GM19023 (cell line): ENCODE data around the gene GRB10.

Source experiments
- ATAC-seq: cut with Tn5 transposase; IDR thresholded peaks from one replicate; pipeline ENCODE4 v1.9.1; 2021; ENCODE audit warnings: mild to moderate bottlenecking, moderate library complexity; ENCODE audit not compliant: unreplicated experiment

GRB10 gene

DNA sequence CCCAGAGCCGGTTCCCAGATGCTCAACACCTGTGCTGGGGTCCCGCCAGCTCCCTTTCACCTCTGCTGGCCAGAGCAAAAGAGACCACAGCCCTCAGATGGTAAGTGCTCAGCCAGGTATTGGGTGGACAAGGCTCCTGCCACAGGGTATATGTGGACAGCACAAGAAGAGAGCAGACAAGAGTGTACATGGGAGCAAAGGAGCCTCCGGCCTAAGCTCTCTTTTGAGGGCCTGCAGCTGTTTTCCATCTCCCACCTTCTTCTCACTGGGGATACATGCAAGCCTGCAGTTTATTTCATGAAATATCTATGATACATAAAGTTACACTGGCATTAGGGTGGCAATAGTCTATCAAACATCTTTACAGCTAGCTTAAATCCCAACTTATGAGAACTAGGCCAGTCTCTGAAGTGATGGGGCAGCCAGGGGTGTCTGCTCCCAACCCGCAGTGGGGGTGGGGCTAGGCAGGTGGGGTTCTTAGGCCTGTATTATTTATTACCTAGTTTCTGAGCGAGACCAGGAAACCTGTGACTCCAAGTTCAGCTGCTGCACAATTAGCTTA lies 167.1 kb downstream of the GRB10 start:
- ATAC-seq, result no peak

DNA sequence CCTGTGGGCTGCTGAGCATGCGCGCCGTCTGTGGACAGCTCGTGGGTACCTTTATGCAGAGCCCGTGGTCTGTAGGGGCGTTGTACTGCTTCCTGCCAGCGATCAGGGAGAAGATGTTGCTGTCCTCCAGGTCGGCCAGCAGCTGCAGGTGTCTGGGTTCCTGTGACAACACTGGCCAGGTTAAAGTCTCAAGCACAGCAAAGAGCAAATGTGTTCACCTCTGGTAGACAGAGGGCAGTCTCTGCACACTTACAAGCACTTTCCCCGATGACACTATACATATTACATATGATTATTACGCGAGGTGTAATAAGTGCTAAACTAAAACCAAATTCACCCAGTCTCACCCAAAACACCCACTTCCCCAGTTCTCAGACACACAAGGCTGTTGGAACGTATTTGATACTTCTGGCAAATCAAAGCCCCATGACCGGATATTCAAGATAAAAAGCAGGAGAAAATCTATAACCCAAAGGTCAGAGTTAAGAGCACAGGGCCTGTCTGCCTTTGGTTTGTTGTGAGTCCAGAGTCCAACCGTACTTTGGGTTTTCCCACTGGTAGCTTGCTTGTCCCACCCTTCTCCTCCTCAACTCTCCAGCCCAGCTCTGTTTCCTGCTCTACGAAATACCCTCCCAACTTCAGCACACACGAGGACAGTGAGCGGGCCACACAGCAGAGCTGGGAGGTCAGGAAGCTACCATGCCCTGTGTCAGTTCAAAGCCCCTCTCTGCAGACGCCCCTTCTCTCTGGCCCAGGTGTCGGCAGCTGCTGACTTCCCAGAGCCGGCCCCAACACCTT lies 167.8 kb downstream of the GRB10 start:
- no peak for ATAC-seq

DNA sequence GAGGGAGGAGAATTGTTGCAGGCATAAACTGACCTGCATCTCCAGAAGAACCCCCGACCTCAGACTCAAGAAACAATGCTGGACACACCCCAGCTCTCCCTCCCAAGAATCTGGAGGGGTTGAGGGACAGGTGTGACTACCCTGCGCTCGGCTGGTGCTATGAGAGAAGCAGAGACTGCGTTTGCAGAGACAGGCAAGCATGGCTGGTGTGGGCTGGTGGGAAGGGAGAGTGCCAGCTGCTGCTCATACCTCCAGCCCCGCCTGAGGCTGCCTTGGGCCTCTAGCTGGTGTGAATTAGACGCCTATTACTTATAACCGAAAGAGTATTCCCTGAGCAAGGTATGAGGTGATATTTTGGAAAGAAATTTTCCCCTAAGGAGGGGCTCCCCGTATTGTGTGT lies 169.2 kb downstream of the GRB10 start:
- no peak for ATAC-seq

DNA sequence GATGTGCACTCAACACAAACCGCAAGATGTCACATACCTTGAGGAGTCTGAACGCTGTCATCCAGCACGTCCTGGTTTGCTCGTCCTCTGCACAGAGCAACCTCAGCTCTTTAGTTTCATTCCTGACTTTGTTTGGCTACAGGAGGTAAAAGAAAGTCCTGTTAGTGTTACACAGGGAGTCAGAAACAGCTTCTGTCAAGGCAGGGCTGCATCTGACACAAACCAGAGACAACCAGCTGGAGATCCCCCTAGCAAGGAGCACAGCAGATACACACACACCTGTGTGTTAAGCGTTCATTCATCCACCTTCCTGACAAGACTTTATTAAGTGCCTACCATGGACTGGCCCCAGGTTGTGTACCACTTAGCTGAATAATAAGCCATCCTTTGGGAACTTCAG lies 170.0 kb downstream of the GRB10 start:
- ATAC-seq, result no peak

DNA sequence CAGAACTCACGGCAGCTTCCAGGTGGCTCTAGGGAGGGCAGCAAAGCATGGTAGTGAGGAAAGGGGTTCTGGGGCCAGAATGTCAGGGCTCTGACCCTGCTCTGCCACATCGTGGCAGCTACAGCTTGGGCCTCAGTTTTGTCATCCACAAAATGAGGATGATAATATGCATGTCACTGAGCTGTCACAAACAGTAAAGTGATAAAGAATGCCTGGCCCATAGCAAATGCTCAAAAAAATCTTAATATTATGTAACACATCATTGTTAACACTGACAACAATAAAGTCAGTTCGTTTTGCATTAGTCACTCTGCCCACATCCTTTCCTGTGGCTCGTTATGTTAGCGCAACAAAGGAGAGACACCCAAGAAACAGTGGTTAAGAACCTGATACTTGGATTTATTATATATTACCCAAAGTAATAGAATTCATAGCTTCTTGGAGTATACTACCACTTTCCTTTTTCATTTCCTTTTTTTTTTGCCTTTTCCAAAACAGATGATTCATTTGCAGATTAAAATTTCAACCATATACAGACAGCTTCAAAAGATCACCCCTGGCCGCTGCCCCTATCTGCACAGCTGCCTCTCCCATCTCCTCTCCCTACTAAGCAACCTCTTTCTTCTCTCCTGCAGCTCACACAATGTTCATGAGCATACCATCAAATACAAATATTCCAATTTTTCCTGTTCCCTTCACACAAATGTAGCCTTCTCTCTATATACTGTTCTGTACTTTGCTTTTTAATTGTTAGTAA lies 172.0 kb downstream of the GRB10 start:
- no peak for ATAC-seq

DNA sequence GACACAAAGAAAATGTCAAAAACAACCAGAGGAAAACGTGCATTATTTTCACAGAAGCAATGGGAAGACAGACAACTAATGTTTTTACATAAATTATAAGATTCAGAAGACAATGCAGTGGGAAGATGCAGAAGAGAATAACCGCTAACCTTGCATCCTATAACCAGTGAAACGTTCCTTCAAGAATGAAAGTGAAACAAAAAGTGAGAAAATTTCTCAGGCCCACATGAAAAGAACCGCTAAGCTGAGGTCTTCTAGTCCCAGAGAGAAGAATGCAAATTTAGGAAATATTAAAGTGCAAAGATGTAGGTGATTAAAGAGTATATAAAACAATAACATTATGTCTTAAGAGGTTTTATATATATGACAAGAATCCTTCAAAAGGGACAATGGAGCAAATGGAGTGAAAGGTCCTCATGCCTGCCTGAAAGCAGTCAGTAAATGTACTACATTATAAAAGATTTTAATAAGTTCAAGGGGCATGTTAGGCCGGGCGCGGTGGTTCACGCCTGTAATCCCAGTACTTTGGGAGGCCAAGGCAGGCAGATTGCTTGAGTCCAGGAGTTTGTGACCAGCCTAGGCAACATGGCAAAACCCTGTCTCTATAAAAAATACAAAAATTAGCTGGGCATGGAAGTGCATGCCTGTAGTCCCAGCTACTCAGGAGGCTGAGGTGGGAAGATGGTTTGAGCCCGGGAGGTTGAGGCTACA lies 174.3 kb downstream of the GRB10 start:
- no peak for ATAC-seq

DNA sequence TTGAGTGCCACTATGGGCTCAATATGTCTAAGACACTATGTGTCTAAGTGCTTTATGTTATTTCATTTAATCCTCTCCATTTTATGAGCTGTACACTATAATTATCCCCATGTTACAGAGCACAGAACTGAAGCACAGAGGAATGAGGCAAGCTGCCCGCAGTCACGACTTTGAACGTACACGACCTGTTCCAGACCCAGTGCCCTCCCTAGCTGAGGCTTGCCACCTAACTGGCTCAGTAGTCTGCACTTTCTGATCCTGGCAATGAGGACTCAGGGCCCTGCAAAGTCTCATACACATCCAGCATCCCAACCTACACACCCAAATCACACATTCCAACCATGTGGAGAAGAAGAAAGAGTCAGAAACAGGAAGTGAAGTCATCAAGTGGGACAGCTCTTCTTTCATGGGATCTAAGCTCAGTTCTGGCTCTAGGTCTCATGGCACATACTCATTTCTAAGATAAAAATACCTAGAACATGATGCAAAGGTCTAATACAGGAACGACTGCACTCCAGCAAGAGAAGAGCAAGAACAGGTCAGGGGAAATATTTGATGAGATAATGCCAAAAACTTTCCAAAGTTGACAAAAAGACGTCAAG lies 175.1 kb downstream of the GRB10 start:
- ATAC-seq, result no peak

DNA sequence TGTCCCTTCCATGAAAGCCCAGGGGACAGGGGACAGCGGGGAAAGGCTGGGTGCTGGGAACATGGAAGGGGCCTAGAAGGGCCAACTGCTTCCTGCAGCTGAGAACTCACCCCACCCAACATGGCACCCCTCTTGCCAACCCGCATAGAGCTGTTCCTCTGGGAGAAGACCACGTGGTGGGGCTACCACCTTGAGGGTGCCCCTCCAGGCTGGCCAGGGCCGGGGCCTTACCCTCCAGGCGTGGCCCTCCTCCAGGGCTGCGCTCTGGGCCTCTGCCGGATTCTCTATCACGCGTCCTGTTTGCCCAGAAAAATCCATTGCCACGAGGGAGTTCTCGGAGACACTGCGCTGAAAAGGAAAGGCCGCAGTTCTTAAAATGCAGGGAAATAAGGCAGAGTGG lies 177.6 kb downstream of the GRB10 start:
- ATAC-seq, result no peak

DNA sequence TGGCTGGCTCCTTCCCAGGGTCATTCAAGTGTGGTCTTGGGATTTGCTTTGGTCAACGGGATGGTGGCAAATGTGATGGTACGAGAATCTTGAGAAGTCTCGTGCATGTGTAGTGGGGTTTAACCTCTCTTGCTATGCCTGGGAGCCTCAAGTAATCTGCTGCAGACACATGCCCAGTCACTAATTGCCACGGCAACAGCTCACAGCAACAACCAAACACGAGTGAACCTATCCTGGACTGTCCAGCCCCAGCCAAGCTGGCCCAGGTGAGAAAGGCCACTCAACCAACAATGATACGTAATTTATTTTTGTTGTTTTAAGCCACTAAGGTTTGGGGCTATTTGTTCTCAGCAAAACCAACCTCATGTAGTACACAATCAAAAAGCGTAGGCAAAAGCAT lies 179.4 kb downstream of the GRB10 start:
- ATAC-seq, result no peak

DNA sequence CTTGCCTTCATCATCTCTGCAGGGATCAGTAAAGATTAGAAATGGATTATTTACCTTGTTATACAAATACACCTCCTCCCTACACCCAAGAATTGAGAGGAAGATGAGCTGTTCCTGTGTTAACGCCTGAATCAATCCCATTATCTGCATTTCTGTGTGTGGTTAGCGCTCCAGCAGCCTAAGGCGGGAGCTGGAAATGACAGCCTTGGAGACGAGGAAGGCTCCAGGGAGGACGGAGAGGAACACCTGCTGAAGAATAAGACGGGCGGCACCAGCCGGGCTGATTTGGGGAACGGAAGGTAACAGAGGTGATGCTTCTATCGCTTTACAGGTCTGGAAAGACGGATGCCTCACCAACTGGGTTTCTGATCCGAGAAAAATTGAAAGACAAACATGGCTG lies 183.3 kb downstream of the GRB10 start:
- no peak for ATAC-seq

DNA sequence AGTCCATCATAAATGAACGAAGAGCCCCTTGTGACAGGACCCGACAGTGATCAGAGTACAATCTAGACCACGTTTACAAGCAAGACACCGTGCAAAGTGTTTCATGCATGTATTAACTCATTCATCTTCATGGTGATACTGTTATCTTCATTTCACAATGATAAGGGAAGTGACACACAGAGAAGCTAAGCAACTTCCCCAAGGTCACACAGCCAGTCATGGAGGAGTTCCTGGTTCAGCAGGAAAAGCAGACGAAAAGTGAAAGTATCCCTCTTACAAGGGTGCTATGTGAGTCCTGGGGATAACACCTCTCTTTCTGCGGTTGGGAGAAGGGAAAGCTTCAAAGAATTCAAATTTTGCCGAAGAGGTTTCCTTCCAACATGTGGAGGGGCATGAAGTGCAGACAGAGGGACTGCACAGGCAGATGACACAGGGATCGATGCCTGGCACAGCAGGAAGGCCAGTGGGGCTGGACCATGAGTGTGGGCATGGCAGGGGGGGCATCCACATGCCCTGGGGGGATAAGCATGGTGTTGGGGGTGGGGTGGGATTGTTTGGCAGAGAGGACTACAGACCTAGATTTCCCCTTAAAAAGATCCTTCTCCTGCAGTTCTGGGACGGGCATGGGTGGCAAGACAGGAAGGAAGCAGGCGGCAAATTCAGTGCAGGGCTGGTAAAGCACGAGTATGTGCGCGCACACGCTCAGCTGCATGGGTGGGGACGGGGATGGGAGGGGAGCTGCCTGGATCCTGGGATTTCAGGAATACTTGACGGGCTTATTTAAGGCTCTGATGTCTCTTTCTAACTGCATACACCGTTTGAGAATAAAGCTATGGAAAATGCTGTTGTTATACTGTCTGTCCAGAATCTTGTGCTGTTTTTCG lies 184.0 kb downstream of the GRB10 start:
- ATAC-seq, result no peak

DNA sequence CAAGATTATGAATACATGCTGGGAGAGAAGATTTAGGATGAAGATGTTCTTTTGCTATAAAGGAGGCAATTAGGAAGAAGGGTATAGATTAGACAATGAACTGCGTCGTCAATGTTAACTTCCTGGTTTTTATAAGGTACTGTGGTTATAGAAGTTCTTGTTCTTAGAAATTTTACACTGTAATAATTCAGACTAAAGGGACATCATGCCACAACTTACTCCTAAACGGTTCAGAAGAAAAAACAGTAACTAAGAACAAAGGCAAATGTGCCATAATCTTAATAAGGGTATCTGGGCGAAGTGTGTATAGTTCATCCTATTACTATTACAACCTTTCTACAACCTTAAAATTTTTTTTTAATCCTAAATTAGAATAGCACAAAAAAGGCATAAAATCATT lies 186.2 kb downstream of the GRB10 start:
- ATAC-seq, result no peak

DNA sequence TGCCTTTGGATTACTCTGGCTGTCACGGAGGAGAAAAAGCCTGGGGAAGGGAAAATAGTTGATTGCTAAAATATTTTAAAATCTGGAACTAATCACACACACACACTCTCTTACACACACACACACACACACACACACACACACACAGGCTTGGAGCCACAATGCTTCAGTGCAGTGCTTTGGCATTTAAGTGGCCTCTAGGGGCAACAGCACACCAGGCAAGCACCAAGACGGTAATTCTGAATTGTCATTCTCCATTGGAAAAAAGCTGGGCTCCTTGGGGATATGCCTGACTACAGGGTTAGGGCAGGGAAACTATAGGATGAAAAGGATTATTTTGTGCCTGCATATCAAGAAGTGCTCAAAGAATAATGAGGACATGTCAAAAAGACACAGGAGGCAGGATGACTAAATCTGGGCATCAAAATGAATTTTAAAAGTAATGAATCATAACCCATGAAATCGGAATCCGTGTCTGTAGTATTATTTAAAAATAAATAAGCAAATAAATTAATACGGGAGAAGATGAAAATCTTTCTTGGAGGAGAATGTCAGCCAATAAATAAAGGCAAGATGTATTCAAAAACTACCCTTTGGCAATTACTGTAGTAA lies 187.1 kb downstream of the GRB10 start:
- peak; percentile 19 for ATAC-seq

DNA sequence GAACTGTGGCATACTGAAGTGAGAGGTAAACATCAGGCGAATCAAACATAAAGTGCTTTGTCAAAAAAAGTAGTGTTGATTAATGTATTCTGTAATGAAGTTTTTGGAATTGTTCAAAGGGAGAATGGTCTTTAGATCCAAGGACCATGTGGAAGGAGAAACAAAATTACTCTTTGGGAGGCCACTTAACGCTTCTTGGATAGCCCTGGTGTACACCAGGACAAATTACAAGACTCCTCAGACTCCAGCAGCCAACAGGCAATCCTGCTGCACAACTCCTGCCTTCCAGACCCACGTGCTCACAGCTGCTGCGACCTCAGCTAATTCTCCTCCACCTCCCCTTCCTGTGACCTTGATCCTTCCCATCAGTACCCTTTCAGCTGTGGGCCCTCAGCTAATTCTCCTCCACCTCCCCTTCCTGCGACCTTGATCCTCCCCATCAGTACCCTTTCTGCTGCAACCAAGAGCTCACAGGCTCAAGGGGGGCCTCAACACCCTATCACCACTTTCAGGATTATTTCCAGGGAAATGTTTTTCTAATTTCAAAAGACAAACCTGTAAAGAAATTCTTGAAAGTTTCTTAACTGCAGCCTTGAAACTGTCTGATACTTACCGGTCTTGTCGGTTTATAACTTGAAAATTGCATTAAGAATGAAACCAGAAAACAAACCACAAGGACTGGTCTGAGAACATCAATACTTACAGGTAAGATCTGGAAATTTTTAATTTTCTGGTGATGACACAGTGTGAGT lies 187.8 kb downstream of the GRB10 start:
- ATAC-seq, result peak; percentile 43

DNA sequence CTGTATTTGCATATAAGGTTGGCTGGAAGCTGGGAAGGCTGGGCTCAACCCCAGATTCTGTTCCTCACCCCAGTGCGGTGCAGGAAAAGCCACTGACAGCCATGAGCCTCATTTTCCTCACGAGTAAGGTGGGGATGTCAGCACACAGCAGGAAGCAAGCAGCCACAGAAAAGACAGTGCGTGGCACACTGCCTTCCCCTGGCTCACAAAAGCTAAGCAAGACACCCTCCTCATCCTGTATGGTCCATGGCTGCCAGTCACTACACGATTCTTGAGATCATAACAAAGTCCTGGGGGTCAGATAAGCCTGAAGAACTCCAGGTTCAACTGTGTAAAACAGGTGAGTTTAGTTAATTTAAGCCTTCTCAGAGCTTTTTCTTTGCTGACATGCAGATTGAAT lies 188.6 kb downstream of the GRB10 start:
- no peak for ATAC-seq

DNA sequence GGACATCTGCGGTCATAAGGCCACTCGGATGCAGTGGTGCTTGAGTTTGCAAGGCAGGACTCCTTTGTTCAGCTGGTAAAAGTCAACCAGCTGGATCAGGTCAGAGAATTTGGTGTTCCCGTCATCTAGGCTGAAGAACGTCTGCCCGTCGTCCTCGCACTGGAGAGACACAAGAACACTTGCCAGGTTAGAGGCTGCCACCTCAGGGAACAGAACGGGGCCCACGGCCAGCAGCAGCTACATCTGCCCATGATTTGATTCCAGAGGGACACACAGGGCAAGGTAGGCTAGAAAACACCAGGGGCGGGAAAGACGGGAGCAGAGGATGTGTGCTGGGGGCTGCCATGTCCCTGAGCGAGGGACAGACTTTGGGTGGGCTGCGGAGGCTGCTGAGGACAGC lies 189.8 kb downstream of the GRB10 start:
- ATAC-seq, result no peak

DNA sequence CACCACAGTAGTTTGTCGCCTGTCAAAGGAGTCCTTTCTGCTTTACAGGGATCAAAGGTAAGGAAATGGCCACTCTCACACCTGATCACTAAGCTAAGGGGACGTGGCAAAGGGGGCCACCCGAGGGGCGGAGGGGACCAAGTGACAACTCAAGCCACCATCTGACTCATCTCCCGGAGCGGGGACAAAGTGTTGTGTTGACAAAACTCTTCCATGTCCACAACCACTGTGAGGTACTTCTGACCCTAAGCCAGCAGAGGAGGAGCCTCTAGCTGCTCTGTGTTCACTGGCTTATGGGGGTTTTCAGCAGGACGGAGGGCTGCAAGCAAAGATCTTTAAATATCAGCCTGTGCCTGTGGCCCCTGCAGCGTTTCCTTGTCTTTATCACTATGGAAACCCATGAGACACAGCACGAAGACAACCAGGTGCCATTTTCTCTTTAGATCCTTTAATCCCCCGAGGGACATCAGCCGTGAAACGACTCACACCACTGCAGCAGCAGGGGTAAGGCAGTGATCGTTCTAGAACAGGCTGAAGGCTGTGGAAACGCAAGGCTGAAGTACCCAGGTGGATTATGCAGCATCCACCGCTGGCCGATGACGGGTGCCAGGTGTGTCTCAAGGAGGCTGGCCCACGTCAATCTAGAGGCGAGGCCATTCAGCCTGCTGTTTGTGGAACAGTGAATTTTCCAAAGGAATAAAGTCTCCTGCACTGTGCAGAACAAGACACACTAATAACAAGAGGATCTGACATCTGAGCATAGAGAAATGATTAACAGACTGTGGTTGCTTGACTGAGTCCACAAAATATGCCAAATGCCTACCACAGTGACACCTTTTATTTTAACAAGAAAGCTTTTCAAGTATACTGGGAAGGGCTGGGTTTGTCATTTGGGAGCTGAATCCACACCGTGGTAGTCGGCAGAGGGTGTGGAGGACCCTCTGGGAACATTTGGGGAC lies 190.9 kb downstream of the GRB10 start:
- ATAC-seq, result peak; percentile 64

DNA sequence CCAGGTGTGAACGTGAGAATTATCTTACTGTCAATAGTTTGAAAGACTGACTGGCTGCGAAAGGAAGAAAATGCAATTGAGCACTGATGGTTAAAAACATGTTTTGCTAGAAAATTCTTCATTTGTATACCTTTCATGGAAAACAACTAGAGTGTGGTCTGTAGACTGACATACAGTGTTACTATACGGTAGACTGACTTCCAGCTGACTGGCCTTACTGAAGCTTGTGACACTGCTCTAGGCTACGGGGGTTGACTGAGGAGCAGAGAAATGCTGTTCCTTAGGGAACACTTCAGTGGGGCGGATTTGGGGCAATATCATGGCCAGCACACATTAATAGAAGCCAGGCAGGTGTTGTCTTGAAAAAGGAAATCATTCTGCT lies 191.6 kb downstream of the GRB10 start:
- no peak for ATAC-seq
